GM18526 (cell line): ENCODE measurements around the gene XCL2.

Source experiments
- POLR2A ChIP-seq: IDR thresholded peaks from 3 replicates; pipeline ENCODE4 v1.6.1; 2011; ENCODE audit not compliant: insufficient read length; ENCODE audit errors: extremely low read depth

The XCL2 gene

DNA sequence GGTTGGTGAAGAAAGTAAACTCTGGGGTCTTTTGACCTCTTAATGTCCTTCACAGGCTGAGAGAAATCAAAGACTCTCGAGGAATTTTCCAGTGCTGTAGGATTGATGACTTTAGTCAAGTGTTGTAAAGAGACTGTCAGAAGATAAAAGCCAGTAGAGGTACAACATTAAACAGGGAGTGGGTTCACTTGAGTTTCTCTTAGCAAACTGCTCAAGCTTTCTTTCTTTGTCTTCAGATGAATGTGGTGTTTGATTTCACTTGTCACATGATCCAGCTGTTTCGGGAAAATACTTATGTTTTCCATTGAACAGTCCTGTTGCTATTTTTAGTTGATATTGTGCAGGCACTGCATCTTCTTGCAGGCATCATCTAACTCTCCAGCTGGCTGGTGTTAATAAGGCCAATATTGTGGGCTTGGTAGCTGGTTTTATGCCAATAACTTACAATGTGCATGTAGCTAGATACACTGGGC lies 45.6 kb downstream of the XCL2 start:
- TF ChIP-seq POLR2A = no peak

DNA sequence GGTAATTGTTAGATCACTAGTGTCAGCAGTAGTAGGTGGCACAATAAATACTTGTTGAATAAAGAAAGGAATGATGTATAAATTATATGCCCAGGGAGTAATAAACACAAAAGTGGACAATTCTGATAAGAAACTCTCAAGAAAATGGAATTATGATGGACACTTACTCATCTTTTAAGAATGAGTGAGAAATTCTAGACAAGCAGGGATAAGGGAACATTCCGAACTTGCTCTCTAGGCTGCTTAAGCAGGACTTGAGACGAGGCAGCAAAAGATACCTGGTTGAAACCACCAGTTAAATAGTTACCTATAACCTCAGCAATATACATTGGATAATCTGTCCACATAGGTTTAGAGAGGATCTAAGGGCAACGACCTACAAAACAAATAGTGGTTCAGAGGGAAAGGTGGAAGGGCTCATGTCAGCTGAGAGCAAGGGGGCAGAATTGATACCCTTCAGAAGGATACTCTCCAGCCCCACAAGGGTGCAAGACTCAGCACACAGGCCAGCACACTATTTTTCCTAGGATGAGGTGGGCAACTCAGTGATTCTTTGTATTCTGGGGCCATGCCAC lies 46.3 kb downstream of the XCL2 start:
- no peak for TF ChIP-seq POLR2A

DNA sequence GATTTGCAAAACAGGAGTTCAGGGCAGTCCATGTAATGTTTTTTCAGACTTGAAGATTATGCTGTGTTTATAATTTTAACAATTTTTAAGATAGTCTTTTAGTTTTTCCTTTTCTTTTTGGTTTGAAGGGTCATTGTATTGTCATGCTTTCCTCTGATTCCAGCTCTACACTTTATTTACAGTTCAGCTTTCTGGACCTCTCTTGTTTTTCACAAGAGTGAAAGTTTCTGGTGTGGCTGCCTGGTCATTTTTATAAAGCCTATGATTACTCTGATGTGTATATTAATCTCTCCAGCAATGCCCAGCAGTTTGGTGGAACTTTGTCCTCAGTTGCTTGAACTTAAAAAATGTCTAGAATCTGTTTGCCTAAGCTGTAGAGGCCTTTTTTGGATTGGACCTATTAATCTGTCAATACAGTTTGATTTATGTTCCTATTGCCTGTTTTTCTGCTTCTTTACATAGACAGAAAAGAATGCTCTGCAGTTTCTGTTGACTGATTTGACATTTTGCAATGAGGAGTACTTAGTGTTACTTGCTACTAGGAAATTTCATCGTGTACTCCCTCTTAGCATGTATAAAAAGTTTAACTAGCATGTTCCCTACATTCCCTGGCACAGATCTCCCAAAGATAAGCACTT lies 52.2 kb downstream of the XCL2 start:
- no peak for TF ChIP-seq POLR2A
